Gastroesophageal sphincter (tissue), 4 donors: ENCODE data around the gene RNASE8. TPM values are rescaled to one million over a fixed set of nuclear protein-coding genes. Genes with fewer than 3 reads are reported as not detected.

Source experiments
- ATAC-seq: fragments of 150-250 bp; one replicate; pipeline ENCODE4 v1.9.1; 2016; ENCODE audit warnings: mild to moderate bottlenecking, moderate library complexity
- H3K27ac ChIP-seq, 4 donors: fragments of 200-600 bp; sonication (generic) in 3 of 4; 1 replicate in 3 of 4; 2 replicates in 1 of 4; pipeline ENCODE4 v1.5.1; 2016 to 2019
- H3K27me3 ChIP-seq: fragments of 200-600 bp; sonication (generic); one replicate; pipeline ENCODE4 v1.5.1; 2019
- H3K36me3 ChIP-seq, 2 donors: fragments of 200-600 bp; sonication (generic); one replicate each; pipeline ENCODE4 v1.5.1; 2019; ENCODE audit warnings: control low read depth in 1 of 2
- H3K4me1 ChIP-seq, 3 donors: fragments of 200-600 bp; sonication (generic); 1 replicate in 2 of 3; 2 replicates in 1 of 3; pipeline ENCODE4 v1.5.1; 2016 to 2019; ENCODE audit warnings: control low read depth in 2 of 3
- H3K4me3 ChIP-seq, 2 donors: fragments of 200-600 bp; sonication (generic); one replicate each; pipeline ENCODE4 v1.5.1; 2019; ENCODE audit warnings: mild to moderate bottlenecking in 1 of 2, moderate library complexity in 1 of 2
- H3K9me3 ChIP-seq, 3 donors: fragments of 200-600 bp; sonication (generic); one replicate each; pipeline ENCODE4 v1.5.1; 2017 to 2019; ENCODE audit warnings: control low read depth in 2 of 3
- EP300 ChIP-seq: sonication (generic); formaldehyde crosslinking; IDR thresholded peaks from one replicate; pipeline ENCODE4 v1.6.1; 2017; ENCODE audit warnings: antibody characterized with exemption, mild to moderate bottlenecking
- POLR2A ChIP-seq, 2 donors: fragments of 450-650 bp; IDR thresholded peaks; one replicate each; pipeline ENCODE4 v1.6.1; 2017; ENCODE audit warnings: antibody characterized with exemption in 2 of 2, mild to moderate bottlenecking in 2 of 2, moderate library complexity in 1 of 2
- POLR2AphosphoS5 ChIP-seq: sonication (generic); formaldehyde crosslinking; IDR thresholded peaks from one replicate; pipeline ENCODE4 v1.6.1; 2017; ENCODE audit warnings: antibody characterized with exemption
- WGBS, 2 donors: methylation state at CpG; one replicate each; pipeline ENCODE4 v1.1.5; 2018; ENCODE audit warnings: low coverage in 1 of 2; 5-methylcytosine and 5-hydroxymethylcytosine counted together
- total RNA-seq, 4 donors: library from RNA; depleted of rRNA; stranded (reverse); fragments of >200 nt; gene quantifications; one replicate each; pipeline ENCODE4 v1.1.0, GENCODE V29; 2016
- TF ChIP-seq, protein P1 (sequence below), 4 experiments: fragments of 200-600 bp in 2 of 4; fragments of 450-650 bp in 2 of 4; sonication (generic) in 1 of 4; IDR thresholded peaks; one replicate each; pipeline ENCODE4 v1.5.1; 2017 to 2019; ENCODE audit warnings: antibody characterized with exemption in 4 of 4, mild to moderate bottlenecking in 2 of 4, moderate library complexity in 2 of 4

The RNASE8 gene
- total RNA-seq, 4 donors from 2014 or later, result not detected

DNA sequence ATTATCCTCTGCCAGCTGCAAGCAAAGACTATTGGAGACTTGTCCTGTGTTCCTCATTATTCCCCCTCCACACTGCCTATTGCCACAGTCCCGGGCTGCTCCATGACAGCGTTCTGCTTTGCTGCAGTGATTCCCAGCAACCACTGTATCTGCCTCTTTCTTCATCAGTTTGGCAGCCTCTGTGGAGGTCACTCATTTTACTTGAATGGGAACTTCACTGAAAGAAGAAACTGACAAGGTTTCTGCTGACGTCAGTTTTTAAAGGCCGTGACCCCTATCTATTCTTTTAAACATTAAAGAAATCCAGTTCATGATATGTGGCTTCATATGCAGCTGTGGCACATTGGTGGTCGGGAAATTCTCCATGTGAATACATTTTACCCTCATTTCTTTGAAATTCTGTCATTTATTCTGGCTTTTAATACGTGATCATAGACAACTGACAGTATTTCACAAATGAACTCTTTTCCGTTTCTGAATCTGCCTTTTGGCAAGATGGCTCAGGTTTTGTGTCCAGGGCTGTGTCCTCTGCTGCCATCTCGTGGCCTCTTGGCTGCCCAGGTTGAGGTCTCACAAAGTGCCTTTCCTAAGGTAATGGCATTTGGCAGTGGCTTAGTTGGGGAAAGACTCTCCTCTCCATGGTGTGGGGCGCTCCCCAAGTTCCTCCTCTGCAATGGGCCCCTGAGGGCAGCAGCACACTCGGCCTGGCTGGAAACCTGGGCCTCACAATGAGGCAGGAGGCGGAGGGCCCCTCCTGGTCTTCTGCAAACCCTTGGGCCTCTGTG lies 49.1 kb downstream of the RNASE8 start:
- Histone ChIP-seq H3K27me3 (no peaks in the 10 kb centered on the region), H3K27ac (peak overlapping the region in 3 of 4 donors; percentile 36 to 99 (median 54)), H3K4me1 (peaks cover 2 to 55% (median 27%) of the 10 kb centered on the region in 3 donors), H3K9me3 (no peaks in the 10 kb centered on the region), H3K36me3 (no peaks in the 10 kb centered on the region), H3K4me3 (no peak overlapping the region)
- WGBS, 2 donors, result 5 to 11% methylated on average over 8 of the region's 11 CpGs
- TF ChIP-seq POLR2AphosphoS5 (peak; percentile 19), EP300 (no peak), POLR2A (IDR thresholded peaks at IDR 0.05) (no peak)
- TF ChIP-seq, protein P1, sequence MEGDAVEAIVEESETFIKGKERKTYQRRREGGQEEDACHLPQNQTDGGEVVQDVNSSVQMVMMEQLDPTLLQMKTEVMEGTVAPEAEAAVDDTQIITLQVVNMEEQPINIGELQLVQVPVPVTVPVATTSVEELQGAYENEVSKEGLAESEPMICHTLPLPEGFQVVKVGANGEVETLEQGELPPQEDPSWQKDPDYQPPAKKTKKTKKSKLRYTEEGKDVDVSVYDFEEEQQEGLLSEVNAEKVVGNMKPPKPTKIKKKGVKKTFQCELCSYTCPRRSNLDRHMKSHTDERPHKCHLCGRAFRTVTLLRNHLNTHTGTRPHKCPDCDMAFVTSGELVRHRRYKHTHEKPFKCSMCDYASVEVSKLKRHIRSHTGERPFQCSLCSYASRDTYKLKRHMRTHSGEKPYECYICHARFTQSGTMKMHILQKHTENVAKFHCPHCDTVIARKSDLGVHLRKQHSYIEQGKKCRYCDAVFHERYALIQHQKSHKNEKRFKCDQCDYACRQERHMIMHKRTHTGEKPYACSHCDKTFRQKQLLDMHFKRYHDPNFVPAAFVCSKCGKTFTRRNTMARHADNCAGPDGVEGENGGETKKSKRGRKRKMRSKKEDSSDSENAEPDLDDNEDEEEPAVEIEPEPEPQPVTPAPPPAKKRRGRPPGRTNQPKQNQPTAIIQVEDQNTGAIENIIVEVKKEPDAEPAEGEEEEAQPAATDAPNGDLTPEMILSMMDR (IDR thresholded peaks at IDR 0.05), result peak; percentile 77 to 92 (median 80)
- ATAC-seq, result no peak

GRCh38 chr14:21107283-21107800 lies 49.7 kb downstream of the RNASE8 start:
- TF ChIP-seq, protein P1 (IDR thresholded peaks at IDR 0.05), result no peak
- TF ChIP-seq EP300 (no peak), POLR2AphosphoS5 (no peak), POLR2A (IDR thresholded peaks at IDR 0.05) (no peak)
- peak overlapping the region in 3 of 4 donors; percentile 36 to 99 (median 54) for H3K27ac ChIP-seq
- H3K36me3 ChIP-seq, result no peaks in the 10 kb centered on the region
- no peaks in the 10 kb centered on the region for H3K27me3 ChIP-seq
- ATAC-seq, result no peak
- H3K4me1 ChIP-seq, result peaks cover 2 to 48% (median 27%) of the 10 kb centered on the region in 3 donors
- H3K9me3 ChIP-seq, result no peaks in the 10 kb centered on the region
- H3K4me3 ChIP-seq, result no peak overlapping the region
- WGBS, 2 donors, result no CpG with 5 or more reads among the region's 5 CpGs

Other genes with a start within 250 kb of the RNASE8 start
- gene RNASE3, start 166.4 kb upstream of the RNASE8 start, total RNA-seq, result not detected
- 1 to 10 TPM in 2 of 4 donors, under 1 TPM in 1, not detected in 1; 0.93 to 7.2 (median 1.8) TPM for gene RNASE2, start 102.3 kb upstream of the RNASE8 start, total RNA-seq
- gene METTL17, start 67.8 kb upstream of the RNASE8 start, total RNA-seq, result 10 to 100 TPM; 25.2 to 94.9 (median 64.1) TPM
- under 1 TPM in 1 of 4 donors, not detected in 3; 0.59 TPM for gene SLC39A2, start 58.5 kb upstream of the RNASE8 start, total RNA-seq
- 100 to 1,000 TPM; 155 to 259 (median 187) TPM for gene NDRG2, start 32.8 kb upstream of the RNASE8 start, total RNA-seq
- gene TPPP2, start 27.6 kb upstream of the RNASE8 start, total RNA-seq, result not detected
- not detected for gene RNASE13, start 23.0 kb upstream of the RNASE8 start, total RNA-seq
- gene RNASE7, start 15.5 kb upstream of the RNASE8 start, total RNA-seq, result under 1 TPM in 1 of 4 donors, not detected in 3; 0.23 TPM
- gene ARHGEF40, start 12.5 kb downstream of the RNASE8 start, total RNA-seq, result 10 to 100 TPM; 18.6 to 37.6 (median 26.8) TPM
- gene ZNF219, start 40.8 kb downstream of the RNASE8 start, total RNA-seq, result 100 to 1,000 TPM in 1 of 4 donors, 10 to 100 TPM in 3; 42.5 to 112 (median 77.4) TPM
- gene TMEM253, start 43.2 kb downstream of the RNASE8 start, total RNA-seq, result under 1 TPM in 1 of 4 donors, not detected in 3; 0.94 TPM
- not detected for gene OR5AU1, start 98.2 kb downstream of the RNASE8 start, total RNA-seq
- 100 to 1,000 TPM; 356 to 544 (median 505) TPM for gene HNRNPC, start 211.6 kb downstream of the RNASE8 start, total RNA-seq
- gene RPGRIP1, start 222.3 kb downstream of the RNASE8 start, total RNA-seq, result under 1 TPM in 3 of 4 donors, not detected in 1; 0.13 to 0.62 (median 0.23) TPM